Suppressor macrophage treated with lipopolysaccharide for 4 hours (primary cell): ENCODE measurements around the gene ABLIM1.

ENCODE experiments used
- DNase-seq: peaks from one replicate; pipeline ENCODE4 v3.0.0-alpha.2; 2020

Gene ABLIM1

DNA sequence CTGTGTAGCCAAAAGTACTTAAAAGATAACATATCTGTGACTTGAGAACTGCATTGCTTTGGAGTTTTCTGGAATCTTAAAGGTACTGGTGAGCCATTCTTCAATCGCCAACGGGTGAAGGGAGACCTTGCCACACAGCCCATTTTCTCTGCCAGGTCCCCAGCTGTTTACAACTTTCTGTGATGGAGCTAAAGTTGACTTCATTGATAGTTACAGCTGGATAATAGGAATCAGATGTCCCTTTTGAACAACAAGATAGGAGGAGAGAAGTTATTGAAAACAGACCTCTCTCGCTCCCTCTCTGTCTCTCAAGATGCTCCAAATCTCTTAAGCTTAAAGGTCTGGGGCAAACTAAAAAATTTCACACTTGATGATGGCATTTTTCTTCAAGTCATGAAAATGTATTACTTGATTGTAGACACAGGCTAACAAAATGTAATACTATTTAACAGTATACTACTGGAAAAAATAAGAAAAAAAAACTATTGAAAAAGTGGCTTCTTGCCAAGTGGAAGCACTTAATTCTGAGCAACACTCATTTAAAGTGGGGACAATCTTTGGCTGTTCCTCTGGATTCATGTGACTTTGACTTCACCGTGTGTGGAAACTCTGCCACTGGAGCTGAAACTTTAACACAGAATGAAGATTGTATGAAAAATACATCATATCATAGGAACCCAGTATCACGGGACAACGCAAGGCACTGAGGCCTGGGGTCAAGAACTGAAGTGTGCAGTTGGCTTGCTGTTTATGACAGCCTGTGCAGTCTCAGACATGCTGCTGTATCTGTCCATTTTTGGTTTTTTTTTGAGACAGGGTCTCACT, 175.4 kb downstream of the ABLIM1 start:
- no peak for DNase-seq

DNA sequence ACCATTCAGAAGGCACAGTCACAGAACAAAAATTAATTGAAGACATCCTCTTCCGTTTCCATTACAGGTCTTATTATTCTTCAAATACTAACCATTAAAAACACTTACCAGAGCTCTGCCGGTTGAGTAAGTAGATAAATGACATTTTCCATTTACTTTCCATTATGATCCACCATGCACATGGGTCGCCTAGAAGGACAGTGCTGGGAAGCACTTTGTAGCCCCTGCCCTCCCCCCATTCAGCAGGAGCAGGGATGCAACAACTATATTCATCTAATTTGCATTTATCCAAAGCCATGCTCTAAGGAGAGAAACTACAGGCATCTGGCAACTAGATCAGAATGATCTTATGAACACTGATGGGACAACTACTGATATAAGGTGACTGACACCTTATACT, 177.0 kb downstream of the ABLIM1 start:
- DNase-seq: no peak

DNA sequence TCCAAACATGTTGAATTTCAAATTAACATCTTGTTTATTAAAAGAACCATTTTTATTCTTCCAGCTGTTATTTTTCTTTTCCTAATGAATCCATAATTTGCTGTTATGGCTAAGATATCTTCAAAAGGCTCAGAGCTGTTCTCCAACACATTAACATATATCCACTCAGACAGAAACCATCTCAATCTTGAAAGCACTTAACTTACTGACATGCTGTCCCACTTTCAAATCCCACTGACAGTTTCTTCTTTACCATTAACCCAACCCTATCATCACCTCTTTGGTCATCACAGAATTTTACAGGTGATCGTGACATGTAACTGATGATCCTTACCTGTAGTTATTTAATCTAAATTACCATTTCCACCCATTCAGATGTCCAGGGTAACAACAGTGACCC, 178.2 kb downstream of the ABLIM1 start:
- no peak for DNase-seq

DNA sequence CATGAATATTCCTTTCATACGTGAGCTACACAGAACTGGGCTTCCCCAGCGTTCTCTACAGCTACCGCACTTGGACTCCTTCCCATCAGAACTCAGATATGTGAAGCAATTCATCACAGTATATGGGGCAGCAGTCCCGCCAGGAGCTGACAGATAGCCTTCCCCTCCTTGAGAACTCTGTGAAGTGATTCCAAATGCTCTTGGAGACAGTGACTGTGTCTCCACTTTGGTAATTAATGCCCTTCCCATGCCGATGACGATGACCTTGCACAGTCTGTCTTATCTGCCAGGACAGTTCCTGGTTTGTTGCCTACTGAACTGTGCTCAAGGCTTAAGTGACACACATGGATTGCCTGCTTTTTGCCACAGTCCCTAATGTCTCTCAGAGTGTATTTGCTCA, 178.8 kb downstream of the ABLIM1 start:
- DNase-seq: no peak

DNA sequence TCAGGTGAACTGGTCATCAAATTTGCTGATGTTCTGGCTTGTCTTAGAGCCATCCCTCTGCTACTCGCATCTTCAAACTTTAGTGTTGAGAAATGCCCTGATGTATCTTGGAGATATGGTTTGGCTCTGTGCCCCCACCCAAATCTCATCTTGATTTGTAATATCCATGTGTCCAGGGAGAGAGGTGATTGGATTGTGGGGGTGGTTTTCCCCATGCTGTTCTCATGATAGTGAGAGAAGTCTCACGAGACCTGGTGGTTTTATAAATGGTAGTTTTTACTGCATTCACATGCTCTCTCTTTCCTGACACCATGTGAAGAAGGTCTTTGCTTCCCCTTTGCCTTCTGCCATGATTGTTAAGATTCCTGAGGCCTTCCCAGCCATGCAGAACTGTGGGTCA, 179.8 kb downstream of the ABLIM1 start:
- no peak for DNase-seq

DNA sequence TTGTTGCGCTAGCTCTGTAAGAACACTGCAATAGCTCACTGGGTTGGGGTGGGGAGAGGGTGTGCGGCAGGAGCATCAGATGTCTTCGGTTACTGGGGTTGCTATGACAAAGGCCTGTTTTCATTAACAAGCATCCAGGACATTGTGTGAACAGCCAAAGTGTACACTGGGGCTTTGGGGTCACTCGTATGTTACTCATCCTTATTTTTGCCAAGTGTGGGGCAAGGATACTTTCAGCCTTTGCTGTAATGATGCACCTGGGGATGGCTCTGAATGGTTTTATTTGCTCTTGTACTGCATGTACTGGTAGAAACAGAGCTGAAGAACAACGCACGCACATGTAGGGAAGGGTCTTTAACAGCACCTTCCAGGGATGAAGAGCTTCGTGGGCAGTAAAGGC, 180.8 kb downstream of the ABLIM1 start:
- no peak for DNase-seq

DNA sequence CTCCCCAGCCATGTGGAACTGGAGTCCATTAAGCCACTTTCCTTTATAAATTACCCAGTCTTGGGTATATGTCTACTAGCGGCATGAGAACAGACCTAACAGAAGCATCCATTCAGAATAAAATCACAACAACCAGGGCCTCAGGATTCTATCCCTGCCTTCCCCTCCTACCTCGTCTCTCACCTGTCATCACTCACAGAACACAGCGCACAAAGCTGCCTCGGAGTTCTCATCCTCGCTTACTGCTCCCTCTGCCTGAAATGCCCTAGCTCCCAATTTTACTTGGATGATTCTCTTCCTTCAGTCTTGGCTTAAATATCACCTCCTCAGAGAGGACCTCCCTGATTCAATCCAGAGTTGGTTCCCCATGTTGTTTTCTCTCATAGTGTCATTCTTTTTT, 183.1 kb downstream of the ABLIM1 start:
- DNase-seq: no peak

DNA sequence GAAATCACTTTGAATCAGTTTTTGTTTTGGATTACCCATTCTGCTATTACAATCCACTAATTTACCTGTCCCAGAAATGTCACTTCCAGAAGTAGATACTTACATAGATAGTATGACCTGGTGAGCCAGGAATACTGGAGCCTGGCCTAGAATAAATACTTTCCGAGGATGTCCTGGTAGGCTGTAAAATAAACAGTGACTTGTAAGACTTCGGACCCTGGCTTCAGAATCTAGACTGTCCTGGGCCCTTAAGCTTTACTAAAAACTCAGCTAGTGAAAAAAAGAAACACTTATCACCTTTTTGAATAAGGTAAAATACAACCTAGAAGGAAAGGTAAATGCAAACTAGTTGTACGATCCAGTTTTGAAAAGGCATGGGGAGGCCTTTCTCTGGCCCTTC, 184.3 kb downstream of the ABLIM1 start:
- DNase-seq: no peak

DNA sequence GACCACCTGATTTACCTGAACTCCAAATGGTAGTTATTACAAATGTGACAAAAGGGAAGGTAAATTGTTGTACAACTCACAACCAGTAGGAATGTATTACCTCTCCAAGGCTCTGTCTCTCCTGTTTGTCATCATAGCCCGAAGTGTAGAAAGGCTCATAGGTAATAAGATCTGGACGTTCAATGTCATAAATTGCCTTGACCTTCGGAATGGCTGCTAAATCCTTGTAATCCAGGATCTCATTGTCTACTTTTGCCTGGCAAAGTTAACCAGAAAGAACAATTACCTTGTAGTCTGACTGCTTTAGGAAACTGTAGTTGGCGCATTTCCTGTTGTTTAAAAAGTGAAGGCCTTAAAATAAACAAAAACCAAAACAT, 185.2 kb downstream of the ABLIM1 start:
- no peak for DNase-seq

DNA sequence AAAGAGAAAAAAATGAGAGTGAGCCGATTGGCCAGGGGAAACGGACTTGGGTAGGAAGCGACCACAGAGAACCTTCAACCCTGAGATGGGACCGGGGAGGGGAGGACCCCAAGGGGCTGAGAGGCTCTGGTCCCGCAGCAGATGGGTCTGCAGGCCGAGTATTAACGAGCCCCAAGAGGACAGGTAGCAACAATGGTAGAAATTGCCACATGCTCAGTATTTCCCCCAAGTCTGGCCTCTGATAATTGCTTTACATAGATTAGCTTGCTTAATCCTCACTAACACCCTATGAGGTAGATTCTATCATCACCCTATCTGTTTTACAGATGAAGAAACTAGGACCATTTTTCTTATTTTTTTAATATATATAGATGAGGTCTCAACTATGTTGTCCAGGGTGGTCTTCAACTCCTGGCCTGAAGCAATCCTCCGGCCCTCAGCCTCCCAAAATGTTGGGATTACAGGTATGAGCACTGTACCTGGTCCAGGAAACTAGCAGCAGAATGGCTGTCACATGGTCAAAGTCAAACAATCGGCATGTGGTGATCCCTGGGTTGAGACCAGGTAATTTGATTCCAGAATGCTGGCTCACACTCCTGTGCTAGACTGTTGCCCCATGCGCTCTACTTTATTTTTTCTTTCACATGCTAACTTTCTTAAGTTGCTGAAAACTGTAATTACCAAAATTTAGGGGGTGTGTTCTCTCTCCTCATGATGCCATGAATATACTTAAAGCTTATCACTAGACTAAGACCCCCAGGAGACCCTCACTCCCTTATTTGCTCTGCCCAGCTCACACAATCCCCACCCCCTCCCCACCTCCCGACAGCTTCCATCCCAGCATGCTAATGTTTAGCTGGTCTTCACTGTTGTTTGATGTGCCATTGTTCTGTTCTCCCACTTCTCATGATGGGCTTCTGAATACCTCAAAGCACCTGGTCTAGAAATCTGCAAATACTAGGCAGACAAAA, 185.9 kb downstream of the ABLIM1 start:
- DNase-seq: no peak

DNA sequence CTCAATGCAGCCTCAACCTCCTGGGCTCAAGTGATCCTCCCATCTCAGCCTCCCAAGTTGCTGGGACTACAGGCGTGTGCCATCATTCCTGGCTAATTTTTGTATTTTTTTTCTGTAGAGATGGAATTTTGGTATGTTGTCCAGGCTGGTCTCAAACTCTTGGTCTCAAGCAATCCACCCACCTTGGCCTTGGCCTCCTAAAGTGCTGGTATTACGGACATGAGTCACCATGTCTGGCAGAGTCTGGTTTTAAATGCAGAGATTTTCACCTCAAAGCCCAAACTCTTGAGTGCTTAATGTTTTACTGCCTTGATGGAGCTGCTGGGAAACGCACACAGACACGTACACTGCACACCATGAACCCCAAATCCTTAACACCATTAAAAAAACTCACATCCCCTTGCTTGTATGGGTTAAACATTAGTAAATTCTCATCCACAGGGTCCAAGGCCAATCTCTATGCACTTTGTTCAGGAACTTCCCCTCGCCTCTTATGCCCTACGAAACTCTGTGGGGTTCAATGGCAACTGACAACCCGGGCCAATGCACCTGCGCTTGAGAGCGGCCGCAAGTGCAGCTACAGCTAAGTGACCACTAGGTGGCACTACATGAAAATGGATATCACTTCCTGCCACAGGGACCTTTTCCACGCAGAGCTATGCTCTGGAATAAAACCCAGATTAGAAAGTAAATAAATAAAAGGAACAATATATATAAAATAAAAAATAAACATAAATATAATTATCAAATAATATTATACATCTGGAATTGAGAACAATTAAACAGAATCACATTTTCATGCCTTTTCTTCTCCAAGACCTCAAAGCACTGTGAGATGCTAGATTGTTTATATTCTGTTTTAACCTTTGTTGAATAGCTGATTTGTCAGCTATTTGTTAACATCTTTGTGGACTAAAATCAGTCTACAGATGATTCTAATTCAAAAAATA, 186.8 kb downstream of the ABLIM1 start:
- DNase-seq: peak; percentile 77

DNA sequence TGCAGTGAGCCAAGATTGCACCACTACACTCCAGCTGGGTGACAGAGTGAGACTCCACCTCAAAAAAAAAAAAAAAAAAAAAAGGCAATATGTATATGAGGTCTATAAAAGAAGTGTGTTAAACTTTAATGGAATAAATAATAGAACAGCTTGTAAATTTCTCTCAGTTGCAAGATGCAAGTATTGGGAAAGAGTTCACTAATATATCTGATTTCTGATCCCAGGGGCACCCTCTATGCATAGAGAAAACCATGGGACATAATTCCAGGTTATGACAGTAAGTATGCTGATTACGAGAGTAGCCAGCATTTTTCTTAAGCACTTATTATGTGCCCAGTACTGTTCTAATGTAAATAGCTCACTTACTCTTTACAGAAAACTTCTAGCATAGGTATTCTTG, 187.7 kb downstream of the ABLIM1 start:
- DNase-seq: no peak

DNA sequence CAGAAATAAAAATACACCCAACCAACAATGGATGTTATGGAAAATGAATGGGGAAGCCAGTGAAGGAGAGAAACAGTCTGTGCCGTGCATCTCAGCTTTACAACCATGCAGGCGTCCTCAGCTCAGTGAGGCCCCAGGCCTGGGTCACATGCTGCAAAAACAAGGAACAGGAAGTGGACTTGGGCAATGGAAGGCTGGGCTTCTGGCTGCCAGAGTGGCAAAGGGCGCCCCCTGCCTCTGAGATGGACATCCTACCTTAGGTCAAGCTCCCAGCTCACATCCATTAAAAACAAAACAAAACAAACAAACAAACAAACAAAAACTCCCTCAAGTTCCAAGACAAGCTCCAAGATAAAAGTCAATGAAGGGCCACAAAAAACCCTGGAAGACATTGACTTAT, 199.1 kb downstream of the ABLIM1 start:
- DNase-seq: peak; percentile 59

DNA sequence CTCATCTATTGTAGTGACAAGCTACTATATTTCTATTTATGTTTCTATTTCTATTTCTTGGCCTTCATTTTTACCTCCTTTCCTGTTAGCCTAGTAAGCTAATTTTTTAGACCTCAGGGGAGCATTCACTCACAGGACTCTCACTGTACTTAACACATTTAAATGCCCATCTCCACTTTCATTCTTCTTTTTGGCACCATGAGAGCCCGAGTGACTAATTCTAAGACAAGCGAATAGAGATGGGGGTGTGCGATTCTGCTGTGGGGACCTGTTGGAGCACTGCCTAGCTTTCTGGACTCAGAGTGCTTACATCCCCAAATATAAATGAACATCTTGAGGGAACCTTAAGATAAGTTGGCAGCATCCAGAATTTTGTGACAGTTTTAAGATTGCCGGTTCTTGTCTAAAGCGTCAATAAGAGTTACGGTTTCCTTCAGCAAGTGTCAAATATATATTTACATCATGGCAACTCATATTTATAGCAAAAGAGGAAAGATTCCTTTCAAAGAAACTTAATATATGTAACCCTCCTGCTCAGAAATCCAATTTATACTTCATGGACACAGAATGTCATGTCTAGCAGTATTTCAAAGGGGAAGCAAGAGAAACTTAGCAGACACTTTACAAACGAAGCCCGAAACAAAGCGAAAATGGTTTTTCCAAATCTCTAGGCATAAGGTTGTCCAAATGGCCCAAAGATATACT, 199.7 kb downstream of the ABLIM1 start:
- no peak for DNase-seq

DNA sequence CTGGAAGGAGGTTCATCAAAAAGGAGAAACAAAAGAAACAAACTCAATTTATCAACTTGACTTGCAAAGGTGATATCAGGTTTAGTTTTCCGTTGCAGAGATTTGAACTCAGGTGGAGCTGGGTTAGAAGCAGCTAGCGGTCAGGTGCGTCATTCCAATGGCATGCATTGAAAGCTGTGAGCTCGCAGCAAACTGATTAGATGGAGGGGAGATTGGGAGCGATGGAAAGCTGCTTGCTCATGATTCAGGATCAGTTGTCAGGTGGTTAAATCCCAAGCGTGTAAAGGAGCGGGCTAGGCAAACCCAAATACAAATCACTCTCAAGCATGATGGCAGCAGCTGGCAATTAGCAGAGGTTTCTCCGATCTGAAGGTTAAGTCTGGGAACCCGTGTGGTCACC, 204.5 kb downstream of the ABLIM1 start:
- DNase-seq: no peak

DNA sequence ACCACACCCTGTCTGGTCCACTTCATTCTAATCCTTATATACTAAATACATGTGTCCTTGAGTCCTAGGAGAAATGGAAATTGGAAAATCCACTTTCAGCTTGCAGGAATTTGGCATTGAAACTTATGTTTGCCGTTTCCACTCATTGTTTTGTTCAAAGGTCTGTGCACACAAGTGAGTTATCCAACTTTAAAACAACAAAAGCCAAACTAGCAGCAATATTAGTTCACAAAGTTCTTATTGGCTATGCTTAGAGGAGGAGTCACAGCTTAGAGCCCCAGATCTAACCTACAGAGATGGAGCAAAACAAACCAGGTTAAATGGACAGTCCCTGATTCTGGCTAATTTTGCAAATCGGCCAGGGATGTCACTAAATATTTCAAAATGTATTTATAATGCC, 209.2 kb downstream of the ABLIM1 start:
- no peak for DNase-seq

DNA sequence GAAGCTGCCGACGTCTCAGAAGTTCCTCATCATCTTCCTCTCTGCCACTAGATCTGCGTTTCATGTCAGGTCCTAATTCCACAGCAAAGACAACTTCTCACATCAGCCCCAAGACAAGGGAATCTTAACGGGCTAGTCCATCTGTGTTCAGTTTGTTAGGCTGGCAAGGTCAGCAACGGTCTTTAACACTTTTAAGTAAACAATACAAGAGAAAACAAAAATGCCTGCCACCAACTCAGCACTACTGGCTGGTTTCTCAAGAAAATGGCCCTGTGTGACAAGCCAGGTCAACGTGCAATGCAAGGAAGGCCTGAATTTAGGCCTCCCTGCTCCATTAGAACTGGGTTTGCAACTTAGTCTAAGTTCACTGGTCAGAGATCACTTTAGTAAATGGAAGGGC, 212.7 kb downstream of the ABLIM1 start:
- DNase-seq: no peak

DNA sequence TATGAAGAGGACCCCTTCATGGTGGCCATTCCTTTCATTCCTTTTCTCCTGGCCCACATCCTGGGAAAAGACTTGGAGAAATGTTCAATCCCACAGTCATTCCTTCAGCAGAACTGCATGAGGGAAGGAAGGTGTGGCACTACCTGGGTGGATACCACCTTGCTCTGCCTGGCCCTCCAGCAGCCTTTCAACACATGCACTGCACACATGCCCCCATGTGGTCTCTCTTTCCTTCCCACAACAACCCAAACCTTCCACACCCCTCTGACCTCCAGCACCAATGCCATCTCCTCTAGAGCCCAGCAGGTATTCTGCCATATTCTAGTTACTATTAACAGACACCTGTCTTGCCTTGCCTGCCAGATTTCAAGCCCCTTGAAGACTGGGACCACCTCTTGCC, 213.3 kb downstream of the ABLIM1 start:
- no peak for DNase-seq

DNA sequence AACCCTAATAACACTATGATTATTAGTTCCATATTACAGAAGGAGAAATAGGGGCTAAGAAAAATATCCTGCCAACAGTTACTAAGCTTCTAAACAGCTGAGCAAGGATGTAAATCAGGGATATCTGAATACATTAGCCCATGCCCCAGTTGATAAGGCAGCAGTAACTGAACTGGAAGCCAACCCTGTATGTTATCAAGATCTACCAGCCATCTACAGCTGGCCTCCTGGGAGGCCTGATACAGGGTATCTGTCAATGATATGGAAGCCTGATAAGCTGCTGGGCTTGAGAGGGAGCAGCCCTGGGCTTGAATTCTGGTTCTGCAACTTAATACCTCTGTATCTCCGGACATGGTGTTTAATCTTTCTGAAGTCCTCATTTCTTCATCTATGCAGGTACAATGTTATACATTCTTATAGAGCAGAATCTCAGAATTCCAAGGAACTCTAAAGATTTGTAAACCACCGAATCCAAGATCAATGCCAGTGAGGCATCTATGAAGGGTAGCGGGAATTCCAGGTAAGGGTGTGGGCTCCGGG, 215.9 kb downstream of the ABLIM1 start:
- no peak for DNase-seq

DNA sequence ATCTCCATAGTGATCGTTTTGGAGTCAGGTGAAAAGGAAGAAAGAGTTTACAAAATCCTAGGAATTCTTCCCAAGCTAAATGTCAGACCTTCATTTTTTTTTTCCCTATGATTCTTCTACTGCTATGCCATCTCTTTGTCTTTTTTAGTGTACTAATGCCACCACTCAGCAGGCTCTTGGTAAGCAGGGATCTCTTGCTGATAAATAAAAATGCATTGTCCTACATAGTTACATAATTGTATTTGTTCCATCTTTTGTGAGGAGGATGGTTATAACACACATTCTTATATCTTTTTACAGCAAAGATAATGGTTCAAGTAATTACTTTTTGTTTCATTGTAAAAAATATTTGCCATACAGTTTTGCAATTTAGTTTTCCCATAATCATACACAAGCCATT, 217.0 kb downstream of the ABLIM1 start:
- DNase-seq: no peak

DNA sequence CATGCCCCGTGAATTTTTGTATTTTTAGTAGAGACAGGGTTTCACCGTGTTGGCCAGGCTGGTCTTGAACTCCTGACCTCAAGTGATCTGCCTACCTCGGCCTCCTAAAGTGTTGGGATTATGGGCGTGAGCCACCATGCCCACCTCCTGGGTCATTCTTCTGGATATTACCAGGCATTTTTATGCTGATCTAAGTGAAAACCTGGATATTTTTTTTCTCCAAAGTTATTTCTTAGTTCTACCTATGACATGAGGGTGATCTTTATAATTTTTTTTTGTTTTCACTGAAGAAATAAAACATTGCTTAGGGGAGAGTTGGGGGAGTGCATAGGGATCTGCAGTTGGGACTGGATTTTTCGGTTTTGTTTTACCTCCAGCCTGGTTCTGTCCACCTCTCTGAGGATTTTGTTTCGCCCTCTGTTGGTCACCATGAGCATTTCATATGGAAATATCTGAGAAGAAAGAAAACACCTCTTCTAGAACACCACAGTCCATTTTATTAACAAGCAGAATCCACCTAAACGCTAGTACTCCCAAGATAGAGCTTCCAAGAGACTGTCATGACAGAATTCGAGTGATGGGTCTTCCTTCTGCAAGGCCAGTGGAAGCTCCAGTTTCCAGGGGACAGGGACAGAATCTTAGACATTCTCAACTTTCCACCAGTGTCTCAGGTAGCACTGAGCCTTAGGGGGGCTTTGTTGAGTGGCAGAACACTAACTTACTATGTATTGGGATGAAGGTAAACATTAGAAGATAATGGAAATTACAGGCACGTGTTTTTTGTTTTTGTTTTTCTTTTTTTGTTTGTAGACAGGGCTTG, 220.4 kb downstream of the ABLIM1 start:
- DNase-seq: no peak
